ENCODE results near the gene TCEAL4. TPM values are rescaled to one million over a fixed set of nuclear protein-coding genes. Genes with fewer than 3 reads are reported as not detected.

Gene TCEAL4
- polyA plus RNA-seq (2013), result 97.9 TPM

DNA sequence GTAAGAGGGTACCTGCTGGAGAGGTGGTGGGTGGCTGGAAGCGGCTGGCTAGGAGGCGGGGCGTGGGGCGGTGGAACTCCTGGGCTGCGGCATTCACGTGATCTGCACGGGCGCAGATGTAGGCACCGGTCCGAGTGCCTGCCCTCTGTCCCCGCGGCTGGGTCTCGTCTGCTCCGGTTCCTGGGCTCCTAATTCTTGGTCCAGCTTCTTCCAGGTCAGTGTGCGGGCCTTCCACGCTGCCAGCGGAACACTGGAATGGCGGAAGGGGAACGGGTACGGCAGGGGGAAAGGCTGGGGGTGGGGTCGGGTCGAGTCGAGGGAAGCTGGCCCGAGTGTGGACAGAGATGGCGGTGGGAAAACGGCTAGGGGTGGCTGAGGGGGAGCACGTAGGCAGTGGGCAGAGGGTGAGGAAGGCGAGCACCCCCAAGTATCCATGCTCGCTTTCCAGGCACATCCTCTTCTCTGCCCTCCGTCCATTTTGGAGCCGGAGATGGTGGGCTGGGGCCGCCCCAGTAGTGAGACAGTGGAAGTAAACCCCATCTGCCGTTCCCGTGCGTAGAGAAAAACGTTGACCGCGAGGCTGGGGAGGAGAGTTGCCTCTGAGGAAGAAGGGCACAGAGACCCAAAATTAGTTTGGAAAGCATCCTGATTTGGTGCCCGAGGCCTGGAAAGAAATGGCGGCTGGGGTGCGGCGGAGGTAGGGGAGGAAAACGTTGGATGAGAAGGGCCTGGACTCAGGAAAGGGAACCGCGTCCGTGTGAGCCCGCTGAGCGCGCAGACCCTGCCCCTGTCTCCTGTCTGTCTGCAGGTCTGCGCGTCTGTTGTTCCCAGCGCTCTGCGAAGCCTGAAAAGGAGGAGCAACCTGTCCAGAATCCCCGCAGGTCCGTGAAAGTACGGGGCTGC, at the start of gene TCEAL4:
TSS of gene TCEAL4 (plus strand) at position 105 of the 903 bp plus-strand sequence. CDS start 1,161 bp downstream, outside the sequence.
- peaks cover 0 to 11% (median 0%) of the 10 kb centered on the region in 5 experiments for H3K27me3 ChIP-seq (replicated peaks in 2 of 5; ENCODE audit: control insufficient read depth in 4 of 5, insufficient read depth in 5 of 5, low read length in 4 of 5)
- no peaks in the 10 kb centered on the region for H3K9me3 ChIP-seq (ENCODE audit: control extremely low read depth in 1 of 5, control insufficient read depth in 4 of 5, insufficient read depth in 2 of 5, low read depth in 1 of 5, low read length in 4 of 5)
- peaks cover 0 to 8% (median 3%) of the 10 kb centered on the region in 4 experiments for H3K4me1 ChIP-seq (ENCODE audit: control extremely low read depth in 1 of 4, control insufficient read depth in 4 of 4, insufficient read depth in 4 of 4, low read length in 3 of 4)
- peak within 1 kb of the TSS; percentile 72 to 88 (median 77) for H3K4me3 ChIP-seq (ENCODE audit: control insufficient read depth in 1 of 7, extremely low read depth in 1 of 7, insufficient read depth in 4 of 7, low read depth in 2 of 7, low read length in 6 of 7)
- ChIA-PET POLR2A (interaction anchor here (0.7 kb wide), 1 partner anchor 20 kb away, joined by 3 read pairs; no protein-coding TSS in a partner anchor), CTCF (no interaction called here)
- peaks cover 0 to 2% (median 0%) of the 10 kb centered on the region in 4 experiments for H3K36me3 ChIP-seq (ENCODE audit: control insufficient read depth in 4 of 4, insufficient read depth in 4 of 4, low read length in 3 of 4)
- 23% methylated on average over 36 of the region's 56 CpGs for WGBS (ENCODE audit: insufficient coverage)
- H3K27ac ChIP-seq (ENCODE audit: insufficient read depth in 1 of 2, low read depth in 1 of 2, low read length in 2 of 2, poor library complexity in 1 of 2, severe bottlenecking in 2 of 2), result peak within 1 kb of the TSS; percentile 50 to 66
- DNase-seq, result peak; percentile 31 to 58 (median 44)

DNA sequence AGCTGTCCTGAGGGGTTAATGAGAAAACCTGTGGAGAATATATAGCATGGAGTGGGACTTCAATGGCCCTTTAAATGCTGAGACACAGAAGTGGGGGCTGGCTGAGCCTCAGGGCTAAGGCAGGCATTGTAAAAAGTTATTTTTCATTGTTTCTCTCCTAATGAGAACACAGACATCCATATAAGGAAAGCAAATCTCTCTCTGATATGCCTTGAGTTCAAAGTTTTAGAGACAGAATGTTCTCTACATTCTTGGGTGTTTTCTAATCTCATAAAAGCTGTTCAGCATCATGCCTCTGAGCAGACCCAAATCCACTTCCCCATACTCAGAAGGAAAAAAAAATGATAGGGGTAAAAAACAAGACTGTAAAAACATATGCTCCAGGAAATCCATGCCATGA, 49.2 kb upstream of the TCEAL4 start:
- CTCF ChIA-PET, result interaction anchor here (0.6 to 1.0 kb wide), 3 partner anchors 94 to 260 kb away, joined by 3 to 4 read pairs (median 3); no protein-coding TSS in a partner anchor
- no peak overlapping the region for H3K4me3 ChIP-seq (ENCODE audit: control insufficient read depth in 1 of 7, extremely low read depth in 1 of 7, insufficient read depth in 4 of 7, low read depth in 2 of 7, low read length in 6 of 7)
- DNase-seq, result no peak
- no peak overlapping the region for H3K27ac ChIP-seq (ENCODE audit: insufficient read depth in 1 of 2, low read depth in 1 of 2, low read length in 2 of 2, poor library complexity in 1 of 2, severe bottlenecking in 2 of 2)
- H3K4me1 ChIP-seq (ENCODE audit: control extremely low read depth in 1 of 4, control insufficient read depth in 4 of 4, insufficient read depth in 4 of 4, low read length in 3 of 4), result peaks cover 0 to 7% (median 0%) of the 10 kb centered on the region in 4 experiments
- no peaks in the 10 kb centered on the region for H3K9me3 ChIP-seq (ENCODE audit: control extremely low read depth in 1 of 5, control insufficient read depth in 4 of 5, insufficient read depth in 2 of 5, low read depth in 1 of 5, low read length in 4 of 5)
- H3K36me3 ChIP-seq (ENCODE audit: control insufficient read depth in 4 of 4, insufficient read depth in 4 of 4, low read length in 3 of 4), result no peaks in the 10 kb centered on the region
- POLR2A ChIA-PET, result no interaction called here
- no peaks in the 10 kb centered on the region for H3K27me3 ChIP-seq (replicated peaks in 2 of 5; ENCODE audit: control insufficient read depth in 4 of 5, insufficient read depth in 5 of 5, low read length in 4 of 5)

DNA sequence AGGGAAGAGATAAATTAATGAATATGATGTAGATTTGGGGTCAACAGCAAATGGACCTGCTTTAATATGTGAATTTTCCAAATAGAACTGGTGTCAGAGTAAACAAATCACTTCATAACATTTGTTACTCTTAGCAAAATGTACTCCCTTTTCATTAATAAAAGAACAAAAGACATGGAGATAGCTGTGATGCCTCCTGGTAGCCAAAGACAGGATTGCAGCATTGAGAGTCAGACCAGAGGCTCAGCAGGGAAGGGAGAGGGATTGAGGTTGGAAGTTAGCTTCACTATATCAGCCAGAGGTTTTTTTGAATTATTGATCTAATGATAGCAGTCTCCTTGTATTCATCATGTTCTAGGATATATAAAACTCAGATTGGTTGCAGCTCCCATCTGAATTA, 48.6 kb upstream of the TCEAL4 start:
- DNase-seq, result no peak
- Histone ChIP-seq H3K9me3 (ENCODE audit: control extremely low read depth in 1 of 5, control insufficient read depth in 4 of 5, insufficient read depth in 2 of 5, low read depth in 1 of 5, low read length in 4 of 5) (no peaks in the 10 kb centered on the region), H3K36me3 (ENCODE audit: control insufficient read depth in 4 of 4, insufficient read depth in 4 of 4, low read length in 3 of 4) (no peaks in the 10 kb centered on the region), H3K4me3 (ENCODE audit: control insufficient read depth in 1 of 7, extremely low read depth in 1 of 7, insufficient read depth in 4 of 7, low read depth in 2 of 7, low read length in 6 of 7) (no peak overlapping the region), H3K27me3 (replicated peaks in 2 of 5; ENCODE audit: control insufficient read depth in 4 of 5, insufficient read depth in 5 of 5, low read length in 4 of 5) (no peaks in the 10 kb centered on the region), H3K27ac (ENCODE audit: insufficient read depth in 1 of 2, low read depth in 1 of 2, low read length in 2 of 2, poor library complexity in 1 of 2, severe bottlenecking in 2 of 2) (no peak overlapping the region), H3K4me1 (ENCODE audit: control extremely low read depth in 1 of 4, control insufficient read depth in 4 of 4, insufficient read depth in 4 of 4, low read length in 3 of 4) (peaks cover 0 to 7% (median 0%) of the 10 kb centered on the region in 4 experiments)
- ChIA-PET POLR2A (no interaction called here), CTCF (interaction anchor here (0.7 kb wide), 1 partner anchor 93 kb away, joined by 4 read pairs; no protein-coding TSS in a partner anchor)

DNA sequence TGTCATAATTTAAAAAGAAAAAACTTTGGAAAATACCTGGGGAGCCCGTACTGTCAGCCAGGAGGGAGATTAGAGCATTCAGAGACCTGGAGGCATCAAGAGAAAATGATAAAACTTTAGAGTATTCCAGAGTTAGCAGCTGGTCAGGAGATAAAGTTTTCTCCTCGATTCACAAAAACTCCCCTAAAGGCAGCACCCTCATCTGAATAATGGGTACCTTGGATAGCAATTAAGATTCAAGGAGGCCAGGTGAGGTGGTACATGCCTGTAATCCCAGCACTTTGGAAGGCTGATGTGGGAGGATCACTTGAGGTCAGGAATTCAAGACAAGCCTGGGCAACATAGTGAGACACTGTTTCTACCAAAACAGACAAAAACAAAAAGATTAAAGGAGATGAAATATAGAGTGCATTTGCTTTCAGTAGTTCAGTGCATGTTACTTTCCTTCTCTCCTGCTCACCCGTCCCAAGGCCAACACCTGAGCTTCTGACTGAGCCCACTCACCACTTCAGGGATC, 47.4 kb upstream of the TCEAL4 start:
- H3K4me3 ChIP-seq (ENCODE audit: control insufficient read depth in 1 of 7, extremely low read depth in 1 of 7, insufficient read depth in 4 of 7, low read depth in 2 of 7, low read length in 6 of 7), result no peak overlapping the region
- no peak overlapping the region for H3K27ac ChIP-seq (ENCODE audit: insufficient read depth in 1 of 2, low read depth in 1 of 2, low read length in 2 of 2, poor library complexity in 1 of 2, severe bottlenecking in 2 of 2)
- ChIA-PET POLR2A (no interaction called here), CTCF (interaction anchor here (0.6 kb wide), 1 partner anchor 28 kb away, joined by 3 read pairs; no protein-coding TSS in a partner anchor)
- H3K27me3 ChIP-seq (replicated peaks in 2 of 5; ENCODE audit: control insufficient read depth in 4 of 5, insufficient read depth in 5 of 5, low read length in 4 of 5), result no peaks in the 10 kb centered on the region
- H3K9me3 ChIP-seq (ENCODE audit: control extremely low read depth in 1 of 5, control insufficient read depth in 4 of 5, insufficient read depth in 2 of 5, low read depth in 1 of 5, low read length in 4 of 5), result no peaks in the 10 kb centered on the region
- 83% methylated on average over 1 of the region's 3 CpGs for WGBS (ENCODE audit: insufficient coverage)
- no peaks in the 10 kb centered on the region for H3K36me3 ChIP-seq (ENCODE audit: control insufficient read depth in 4 of 4, insufficient read depth in 4 of 4, low read length in 3 of 4)
- DNase-seq, result no peak
- H3K4me1 ChIP-seq (ENCODE audit: control extremely low read depth in 1 of 4, control insufficient read depth in 4 of 4, insufficient read depth in 4 of 4, low read length in 3 of 4), result peaks cover 0 to 2% (median 0%) of the 10 kb centered on the region in 4 experiments

DNA sequence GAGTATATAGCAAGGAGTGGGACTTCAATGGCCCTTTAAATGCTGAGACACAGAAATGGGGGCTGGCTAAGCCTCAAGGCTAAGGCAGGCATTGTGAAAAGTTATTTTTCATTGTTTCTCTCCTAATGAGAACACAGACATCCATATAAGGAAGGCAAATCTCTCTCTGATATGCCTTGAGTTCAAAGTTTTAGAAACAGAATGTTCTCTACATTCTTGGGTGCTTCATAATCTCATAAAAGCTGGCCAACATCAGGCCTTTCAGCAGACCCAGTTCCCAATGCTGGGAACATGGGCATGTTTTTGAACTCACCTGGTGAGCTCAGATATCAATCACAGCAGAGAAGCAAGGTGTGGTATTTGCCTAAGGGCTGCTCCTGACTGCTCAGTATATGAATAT, 46.6 kb upstream of the TCEAL4 start:
- CTCF ChIA-PET, result no interaction called here
- POLR2A ChIA-PET, result no interaction called here
- Histone ChIP-seq H3K27me3 (replicated peaks in 2 of 5; ENCODE audit: control insufficient read depth in 4 of 5, insufficient read depth in 5 of 5, low read length in 4 of 5) (no peaks in the 10 kb centered on the region), H3K4me3 (ENCODE audit: control insufficient read depth in 1 of 7, extremely low read depth in 1 of 7, insufficient read depth in 4 of 7, low read depth in 2 of 7, low read length in 6 of 7) (no peak overlapping the region), H3K27ac (ENCODE audit: insufficient read depth in 1 of 2, low read depth in 1 of 2, low read length in 2 of 2, poor library complexity in 1 of 2, severe bottlenecking in 2 of 2) (no peak overlapping the region), H3K36me3 (ENCODE audit: control insufficient read depth in 4 of 4, insufficient read depth in 4 of 4, low read length in 3 of 4) (no peaks in the 10 kb centered on the region), H3K4me1 (ENCODE audit: control extremely low read depth in 1 of 4, control insufficient read depth in 4 of 4, insufficient read depth in 4 of 4, low read length in 3 of 4) (peaks cover 0 to 1% (median 0%) of the 10 kb centered on the region in 4 experiments), H3K9me3 (ENCODE audit: control extremely low read depth in 1 of 5, control insufficient read depth in 4 of 5, insufficient read depth in 2 of 5, low read depth in 1 of 5, low read length in 4 of 5) (no peaks in the 10 kb centered on the region)
- DNase-seq, result no peak

DNA sequence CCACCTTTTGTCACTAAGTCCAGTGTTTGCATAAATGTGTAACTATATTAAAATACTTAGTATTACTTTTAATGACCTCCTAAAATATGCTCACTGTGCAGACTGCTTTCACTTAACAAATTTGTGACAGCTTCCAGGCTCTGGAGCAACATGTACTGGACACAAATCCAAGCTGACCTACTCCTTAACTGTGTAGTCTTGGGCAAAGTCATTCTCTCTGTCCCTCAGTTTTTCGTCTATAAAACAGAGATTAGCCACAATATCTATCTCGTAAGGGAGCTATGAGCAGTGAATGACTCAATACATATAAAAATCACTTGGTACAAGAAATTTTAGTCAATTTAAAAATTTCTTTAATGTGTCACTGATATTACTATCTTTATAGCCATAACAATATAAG, 45.6 kb upstream of the TCEAL4 start:
- Histone ChIP-seq H3K4me1 (ENCODE audit: control extremely low read depth in 1 of 4, control insufficient read depth in 4 of 4, insufficient read depth in 4 of 4, low read length in 3 of 4) (no peaks in the 10 kb centered on the region), H3K4me3 (ENCODE audit: control insufficient read depth in 1 of 7, extremely low read depth in 1 of 7, insufficient read depth in 4 of 7, low read depth in 2 of 7, low read length in 6 of 7) (no peak overlapping the region), H3K27ac (ENCODE audit: insufficient read depth in 1 of 2, low read depth in 1 of 2, low read length in 2 of 2, poor library complexity in 1 of 2, severe bottlenecking in 2 of 2) (no peak overlapping the region), H3K9me3 (ENCODE audit: control extremely low read depth in 1 of 5, control insufficient read depth in 4 of 5, insufficient read depth in 2 of 5, low read depth in 1 of 5, low read length in 4 of 5) (no peaks in the 10 kb centered on the region), H3K27me3 (replicated peaks in 2 of 5; ENCODE audit: control insufficient read depth in 4 of 5, insufficient read depth in 5 of 5, low read length in 4 of 5) (no peaks in the 10 kb centered on the region), H3K36me3 (ENCODE audit: control insufficient read depth in 4 of 4, insufficient read depth in 4 of 4, low read length in 3 of 4) (no peaks in the 10 kb centered on the region)
- ChIA-PET CTCF (no interaction called here), POLR2A (no interaction called here)
- DNase-seq, result no peak
- WGBS (ENCODE audit: insufficient coverage), result no CpG with 5 or more reads among the region's 2 CpGs

DNA sequence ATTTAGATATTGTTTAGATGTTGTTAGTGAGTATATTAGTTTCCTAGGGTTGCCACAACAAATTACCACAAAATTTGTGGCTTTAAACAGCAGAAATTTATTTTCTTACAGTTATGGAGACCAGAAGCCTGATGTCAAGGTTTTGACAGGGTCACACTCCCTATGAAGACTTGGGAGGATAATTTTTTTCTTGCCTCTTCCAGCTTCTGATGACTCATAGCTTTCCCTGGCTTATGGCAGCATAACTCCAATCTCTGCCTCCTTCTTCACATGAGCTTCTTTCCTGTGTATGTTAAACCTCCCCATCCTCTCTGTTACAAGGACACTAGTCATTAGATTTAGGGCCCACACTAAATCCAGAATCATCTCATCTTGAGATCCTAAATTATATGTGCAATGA, 45.2 kb upstream of the TCEAL4 start:
- POLR2A ChIA-PET, result no interaction called here
- Histone ChIP-seq H3K27me3 (replicated peaks in 2 of 5; ENCODE audit: control insufficient read depth in 4 of 5, insufficient read depth in 5 of 5, low read length in 4 of 5) (no peaks in the 10 kb centered on the region), H3K36me3 (ENCODE audit: control insufficient read depth in 4 of 4, insufficient read depth in 4 of 4, low read length in 3 of 4) (no peaks in the 10 kb centered on the region), H3K27ac (ENCODE audit: insufficient read depth in 1 of 2, low read depth in 1 of 2, low read length in 2 of 2, poor library complexity in 1 of 2, severe bottlenecking in 2 of 2) (no peak overlapping the region), H3K9me3 (ENCODE audit: control extremely low read depth in 1 of 5, control insufficient read depth in 4 of 5, insufficient read depth in 2 of 5, low read depth in 1 of 5, low read length in 4 of 5) (no peaks in the 10 kb centered on the region), H3K4me1 (ENCODE audit: control extremely low read depth in 1 of 4, control insufficient read depth in 4 of 4, insufficient read depth in 4 of 4, low read length in 3 of 4) (no peaks in the 10 kb centered on the region), H3K4me3 (ENCODE audit: control insufficient read depth in 1 of 7, extremely low read depth in 1 of 7, insufficient read depth in 4 of 7, low read depth in 2 of 7, low read length in 6 of 7) (no peak overlapping the region)
- CTCF ChIA-PET, result no interaction called here
- DNase-seq, result no peak

All from common myeloid progenitor, CD34-positive (primary cell).